Body of pancreas (tissue), 4 donors: ENCODE results near the gene FAM76B. TPM values are rescaled to one million over a fixed set of nuclear protein-coding genes. Genes with fewer than 3 reads are reported as not detected.

ENCODE experiments used
- ATAC-seq: fragments of 150-250 bp; one replicate; pipeline ENCODE4 v1.9.1; 2016
- DNase-seq, 4 donors: peaks; one replicate each; pipeline ENCODE4 v3.0.0-alpha.2; 2019
- H3K27ac ChIP-seq, 4 donors: fragments of 200-600 bp; sonication (generic); 1 replicate in 3 of 4; 2 replicates in 1 of 4; pipeline versions ENCODE4 v1.5.1 to v1.6.1; 2016 to 2019; ENCODE audit warnings: mild to moderate bottlenecking in 1 of 4, mixed read lengths in 1 of 4, moderate library complexity in 1 of 4
- H3K27me3 ChIP-seq, 2 donors: fragments of 200-600 bp; sonication (generic); one replicate each; pipeline ENCODE4 v1.6.0; 2016; ENCODE audit warnings: mild to moderate bottlenecking in 1 of 2
- H3K36me3 ChIP-seq, 2 donors: fragments of 200-600 bp; sonication (generic); replicated peaks in 1 of 2; 2 replicates each; pipeline ENCODE4 v1.5.1; 2016; ENCODE audit warnings: low read depth in 2 of 2; ENCODE audit not compliant: insufficient read depth in 1 of 2
- H3K4me1 ChIP-seq: fragments of 200-600 bp; sonication (generic); one replicate; pipeline ENCODE4 v1.6.0; 2016
- H3K4me3 ChIP-seq, 2 donors: fragments of 200-600 bp; sonication (generic); 1 replicate in 1 of 2; 2 replicates in 1 of 2; pipeline ENCODE4 v1.5.1; 2016 to 2019
- H3K9me3 ChIP-seq, 3 donors: fragments of 200-600 bp; sonication (generic); 1 replicate in 2 of 3; 2 replicates in 1 of 3; pipeline ENCODE4 v1.5.1; 2016
- POLR2A ChIP-seq, 3 donors: fragments of 450-650 bp; IDR thresholded peaks; one replicate each; pipeline ENCODE4 v1.6.1; 2016; ENCODE audit warnings: antibody characterized with exemption in 3 of 3, mild to moderate bottlenecking in 2 of 3
- WGBS, 2 donors: methylation state at CpG; one replicate each; pipeline ENCODE4 v1.1.5; 2017; 5-methylcytosine and 5-hydroxymethylcytosine counted together
- intact Hi-C: fragments of 100-400 bp; cut with DNase I; formaldehyde crosslinking; loops from one replicate; pipeline ENCODE4 v1.15.1; 2023
- total RNA-seq, 2 donors: library from RNA; depleted of rRNA; stranded (reverse); fragments of >200 nt; gene quantifications; one replicate each; pipeline ENCODE4 v1.1.0, GENCODE V29; 2016
- TF ChIP-seq, protein P1 (sequence below), 7 experiments: fragments of 450-650 bp in 4 of 7; fragments of 200-600 bp in 3 of 7; sonication (generic) in 3 of 7; IDR thresholded peaks; one replicate each; pipeline ENCODE4 v1.5.1; 2016 to 2019; ENCODE audit warnings: antibody characterized with exemption in 7 of 7

Gene FAM76B
- total RNA-seq, 2 donors from 2014 or later, result 23.9 to 29.7 TPM

DNA sequence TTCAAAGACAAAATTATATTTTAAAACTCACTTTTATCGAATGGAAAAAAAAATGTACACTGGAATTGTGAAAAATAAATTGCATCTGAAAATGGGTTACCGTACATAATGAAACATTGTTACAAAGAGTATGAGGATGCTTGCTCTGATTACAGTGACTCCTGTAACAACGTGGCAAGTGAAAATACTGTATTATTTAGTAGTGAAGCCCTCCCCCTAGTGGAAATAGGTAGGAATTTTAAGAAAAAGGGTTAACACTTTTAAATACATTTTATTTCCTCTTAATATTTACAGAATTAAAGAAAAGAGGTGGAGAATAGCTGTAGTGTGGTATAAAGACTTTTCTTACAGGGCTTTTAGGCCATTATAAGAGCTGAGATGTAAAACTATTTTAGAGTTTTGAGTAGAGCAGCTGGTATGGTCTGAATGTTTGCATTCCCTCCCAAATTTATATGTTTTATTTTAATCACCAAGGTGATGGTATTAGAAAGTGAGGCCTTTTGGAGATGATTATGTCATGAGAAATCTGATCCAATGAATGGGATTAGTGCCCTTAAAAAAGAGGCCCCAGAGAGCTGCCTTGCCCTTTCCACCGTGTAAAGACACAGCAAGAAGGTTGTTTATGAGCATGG lies 25.2 kb downstream of the FAM76B start:
- H3K27me3 ChIP-seq, result no peaks in the 10 kb centered on the region
- H3K27ac ChIP-seq, result no peak overlapping the region
- no peaks in the 10 kb centered on the region for H3K9me3 ChIP-seq
- H3K4me3 ChIP-seq, result no peak overlapping the region
- no peaks in the 10 kb centered on the region for H3K36me3 ChIP-seq
- DNase-seq, result no peak
- intact Hi-C loops, result loop anchor here (10.0 kb wide), 1 partner anchor 790 kb away; the partner anchor contains the start of genes CWC15 and KDM4D
- no peak for TF ChIP-seq POLR2A (IDR thresholded peaks at IDR 0.05)
- TF ChIP-seq, protein P1, sequence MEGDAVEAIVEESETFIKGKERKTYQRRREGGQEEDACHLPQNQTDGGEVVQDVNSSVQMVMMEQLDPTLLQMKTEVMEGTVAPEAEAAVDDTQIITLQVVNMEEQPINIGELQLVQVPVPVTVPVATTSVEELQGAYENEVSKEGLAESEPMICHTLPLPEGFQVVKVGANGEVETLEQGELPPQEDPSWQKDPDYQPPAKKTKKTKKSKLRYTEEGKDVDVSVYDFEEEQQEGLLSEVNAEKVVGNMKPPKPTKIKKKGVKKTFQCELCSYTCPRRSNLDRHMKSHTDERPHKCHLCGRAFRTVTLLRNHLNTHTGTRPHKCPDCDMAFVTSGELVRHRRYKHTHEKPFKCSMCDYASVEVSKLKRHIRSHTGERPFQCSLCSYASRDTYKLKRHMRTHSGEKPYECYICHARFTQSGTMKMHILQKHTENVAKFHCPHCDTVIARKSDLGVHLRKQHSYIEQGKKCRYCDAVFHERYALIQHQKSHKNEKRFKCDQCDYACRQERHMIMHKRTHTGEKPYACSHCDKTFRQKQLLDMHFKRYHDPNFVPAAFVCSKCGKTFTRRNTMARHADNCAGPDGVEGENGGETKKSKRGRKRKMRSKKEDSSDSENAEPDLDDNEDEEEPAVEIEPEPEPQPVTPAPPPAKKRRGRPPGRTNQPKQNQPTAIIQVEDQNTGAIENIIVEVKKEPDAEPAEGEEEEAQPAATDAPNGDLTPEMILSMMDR (IDR thresholded peaks at IDR 0.05), result peak; percentile 47 to 76 (median 73)
- peak; percentile 81 for ATAC-seq
- 17% methylated on average over 4 of the region's 4 CpGs for WGBS, 2 donors
- no peaks in the 10 kb centered on the region for H3K4me1 ChIP-seq

DNA sequence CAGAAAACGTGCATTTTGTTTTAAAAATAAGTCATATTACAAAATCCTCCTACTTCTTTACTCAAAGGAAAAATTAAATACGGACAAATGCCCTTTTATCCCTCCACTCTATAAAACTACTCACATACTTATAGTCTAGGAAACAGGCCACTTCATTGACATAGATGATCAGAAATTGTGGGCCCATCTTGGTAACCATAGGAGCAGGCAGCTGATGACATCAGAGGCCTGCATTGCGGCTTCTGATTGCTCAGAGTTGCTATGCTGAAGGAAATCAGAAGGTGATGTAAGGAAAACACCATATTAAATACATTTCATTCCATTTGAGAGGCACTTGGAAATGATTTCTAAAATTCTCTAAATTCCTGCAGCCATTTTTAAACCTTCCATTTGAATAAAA lies 27.0 kb downstream of the FAM76B start:
- Histone ChIP-seq H3K4me1 (no peaks in the 10 kb centered on the region), H3K27me3 (no peaks in the 10 kb centered on the region), H3K9me3 (no peaks in the 10 kb centered on the region), H3K36me3 (no peaks in the 10 kb centered on the region), H3K4me3 (no peak overlapping the region), H3K27ac (no peak overlapping the region)
- ATAC-seq, result no peak
- WGBS, 2 donors, result 70 to 79% methylated on average over 3 of the region's 3 CpGs
- TF ChIP-seq, protein P1 (IDR thresholded peaks at IDR 0.05), result no peak
- TF ChIP-seq POLR2A (IDR thresholded peaks at IDR 0.05), result no peak
- intact Hi-C loops, result loop anchor here (10.0 kb wide), 1 partner anchor 788 kb away; the partner anchor contains the start of genes CWC15 and KDM4D
- no peak for DNase-seq

DNA sequence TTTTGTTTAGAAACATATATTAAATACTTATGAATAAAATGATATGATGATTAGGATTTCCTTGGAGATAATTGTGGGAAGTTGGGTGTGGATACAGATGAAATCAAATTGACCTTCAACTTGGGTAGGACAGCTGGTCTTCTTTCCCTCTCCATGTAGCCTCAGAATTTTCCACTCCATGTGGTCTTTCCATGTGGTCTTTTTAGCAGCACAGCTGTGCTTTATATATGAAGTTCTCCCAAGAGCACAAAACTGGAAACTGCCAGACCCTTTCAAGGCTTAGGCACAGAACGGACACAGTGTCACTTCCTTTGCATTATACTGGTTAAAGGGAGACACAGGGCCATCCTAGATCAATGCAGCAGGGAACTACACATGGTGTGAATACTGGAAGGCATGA lies 28.6 kb downstream of the FAM76B start:
- intact Hi-C loops, result loop anchor here (10.0 kb wide), 1 partner anchor 786 kb away; the partner anchor contains the start of genes CWC15 and KDM4D

DNA sequence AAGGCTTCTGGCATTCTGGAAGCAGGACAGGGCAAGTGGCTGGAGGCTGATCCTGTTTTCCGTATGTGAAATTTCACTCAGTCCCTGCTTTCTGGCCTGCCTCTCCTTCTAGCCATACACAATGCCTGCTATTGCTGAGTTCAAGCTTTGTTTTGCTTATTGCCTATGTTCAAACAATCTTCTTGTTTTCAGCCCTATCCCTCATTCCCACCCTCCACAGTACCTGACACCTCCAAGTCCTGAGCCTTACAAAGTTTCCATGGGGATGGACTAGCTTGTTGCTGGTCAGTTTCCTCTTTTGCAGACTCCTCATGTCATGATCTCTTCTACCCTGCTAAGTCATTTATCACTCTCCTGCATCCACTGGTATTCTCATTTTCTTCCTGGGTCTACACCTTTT lies 38.1 kb downstream of the FAM76B start:
- no peak for DNase-seq
- Histone ChIP-seq H3K27me3 (no peaks in the 10 kb centered on the region), H3K4me1 (no peaks in the 10 kb centered on the region), H3K27ac (no peak overlapping the region), H3K4me3 (no peak overlapping the region), H3K9me3 (no peaks in the 10 kb centered on the region), H3K36me3 (no peaks in the 10 kb centered on the region)
- 70% methylated on average over 1 of the region's 1 CpG for WGBS, 2 donors
- TF ChIP-seq, protein P1 (IDR thresholded peaks at IDR 0.05), result no peak
- no peak for TF ChIP-seq POLR2A (IDR thresholded peaks at IDR 0.05)
- ATAC-seq, result no peak
- intact Hi-C loops, result no loop called here

More for the DNA sequence above, 28.6 kb downstream of the FAM76B start:
- no peak for DNase-seq
- no peak overlapping the region for H3K4me3 ChIP-seq
- H3K9me3 ChIP-seq, result no peaks in the 10 kb centered on the region
- WGBS, 2 donors, result 64 to 86% methylated on average over 1 of the region's 1 CpG
- ATAC-seq, result no peak
- no peak for TF ChIP-seq POLR2A (IDR thresholded peaks at IDR 0.05)
- TF ChIP-seq, protein P1 (IDR thresholded peaks at IDR 0.05), result no peak
- no peak overlapping the region for H3K27ac ChIP-seq
- H3K4me1 ChIP-seq, result no peaks in the 10 kb centered on the region
- H3K27me3 ChIP-seq, result no peaks in the 10 kb centered on the region
- H3K36me3 ChIP-seq, result no peaks in the 10 kb centered on the region

DNA sequence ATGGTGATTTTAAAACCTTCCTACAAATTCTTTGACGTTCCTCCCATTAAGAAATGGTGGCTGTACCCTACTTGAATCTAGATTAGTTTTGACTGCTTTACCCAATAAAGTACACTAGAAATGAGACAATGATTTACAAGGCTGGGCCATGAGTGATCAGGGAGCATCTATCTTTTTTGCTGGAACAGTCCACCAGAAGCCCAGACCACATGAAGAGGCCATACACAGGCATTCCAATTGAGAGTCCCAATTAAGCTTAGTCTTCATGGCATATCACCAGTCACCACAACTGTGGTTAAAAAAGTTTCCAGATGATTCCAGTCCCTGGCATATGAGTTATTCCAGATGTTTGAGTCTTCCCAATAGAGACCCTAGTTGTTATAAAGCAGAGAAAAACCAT lies 39.5 kb downstream of the FAM76B start:
- no peaks in the 10 kb centered on the region for H3K9me3 ChIP-seq
- no peaks in the 10 kb centered on the region for H3K4me1 ChIP-seq
- H3K4me3 ChIP-seq, result no peak overlapping the region
- TF ChIP-seq POLR2A (IDR thresholded peaks at IDR 0.05), result no peak
- TF ChIP-seq, protein P1 (IDR thresholded peaks at IDR 0.05), result no peak
- no peak overlapping the region for H3K27ac ChIP-seq
- H3K36me3 ChIP-seq, result no peaks in the 10 kb centered on the region
- WGBS, 2 donors, result 61 to 70% methylated on average over 1 of the region's 1 CpG
- no peak for DNase-seq
- H3K27me3 ChIP-seq, result no peaks in the 10 kb centered on the region
- intact Hi-C loops, result no loop called here
- no peak for ATAC-seq
